Keratinocyte (primary cell): Measurements from ENCODE around the gene MRPS18A. TPM values are rescaled to one million over a fixed set of nuclear protein-coding genes. Genes with fewer than 3 reads are reported as not detected.

ENCODE experiments used
- DNase-seq: peaks from one replicate; pipeline ENCODE4 v3.0.0-alpha.2; 2011; ENCODE audit warnings: low read depth, missing footprints, low spot score
- FAIRE-seq: peaks from 2 replicates; lab custom pipeline; 2011; peaks lifted over from hg19 to GRCh38; lab: Jason Lieb, UNC
- H2AFZ ChIP-seq: 2 replicates; pipeline ENCODE4 v1.6.0; 2012; ENCODE audit warnings: low read length, control low read depth, inconsistent platforms; ENCODE audit not compliant: control insufficient read depth
- H3K27ac ChIP-seq: 2 replicates; pipeline ENCODE4 v1.5.1; 2011; ENCODE audit warnings: low read length; ENCODE audit not compliant: control insufficient read depth, insufficient read depth
- H3K27me3 ChIP-seq: 3 replicates; pipeline ENCODE4 v1.6.0; 2011; ENCODE audit warnings: low read length; ENCODE audit not compliant: control insufficient read depth, insufficient read depth; ENCODE audit errors: extremely low read depth
- H3K36me3 ChIP-seq, 2 experiments: 2 replicates in 1 of 2; 3 replicates in 1 of 2; pipeline ENCODE4 v1.5.1; 2011; ENCODE audit warnings: low read length in 2 of 2, mild to moderate bottlenecking in 1 of 2; ENCODE audit not compliant: control insufficient read depth in 2 of 2, insufficient read depth in 2 of 2; ENCODE audit errors: extremely low read depth in 1 of 2
- H3K4me1 ChIP-seq: 3 replicates; pipeline ENCODE4 v1.5.1; 2011; ENCODE audit warnings: low read length; ENCODE audit not compliant: control insufficient read depth, insufficient read depth; ENCODE audit errors: extremely low read depth
- H3K4me2 ChIP-seq: 3 replicates; pipeline ENCODE4 v1.6.0; 2011; ENCODE audit warnings: low read depth, low read length; ENCODE audit not compliant: control insufficient read depth, insufficient read depth; ENCODE audit errors: extremely low read depth
- H3K4me3 ChIP-seq, 3 experiments: fragments of 200-600 bp in 1 of 3; sonication (generic) in 1 of 3; 2 replicates in 2 of 3; 3 replicates in 1 of 3; pipeline ENCODE4 v1.5.1; 2011 to 2016; ENCODE audit warnings: low read length in 3 of 3, mild to moderate bottlenecking in 3 of 3, control low read depth in 2 of 3, inconsistent platforms in 1 of 3, low read depth in 1 of 3, mixed read lengths in 1 of 3, mixed run types in 1 of 3, moderate library complexity in 1 of 3; ENCODE audit not compliant: control insufficient read depth in 2 of 3, insufficient read depth in 2 of 3; ENCODE audit errors: extremely low read depth in 1 of 3
- H3K79me2 ChIP-seq: 2 replicates; pipeline ENCODE4 v1.6.0; 2012; ENCODE audit warnings: low read length; ENCODE audit not compliant: control insufficient read depth, insufficient read depth
- H3K9ac ChIP-seq: 3 replicates; pipeline ENCODE4 v1.6.0; 2011; ENCODE audit warnings: low read length; ENCODE audit not compliant: control insufficient read depth, insufficient read depth; ENCODE audit errors: extremely low read depth
- H3K9me1 ChIP-seq: 3 replicates; pipeline ENCODE4 v1.6.0; 2011; ENCODE audit warnings: low read length; ENCODE audit not compliant: control insufficient read depth, insufficient read depth; ENCODE audit errors: extremely low read depth
- H3K9me3 ChIP-seq: 2 replicates; pipeline ENCODE4 v1.5.1; 2012; ENCODE audit warnings: low read depth, low read length; ENCODE audit not compliant: control insufficient read depth
- H4K20me1 ChIP-seq: 3 replicates; pipeline ENCODE4 v1.6.0; 2011; ENCODE audit warnings: low read length; ENCODE audit not compliant: control insufficient read depth, insufficient read depth; ENCODE audit errors: extremely low read depth
- CTCF ChIP-seq, 3 experiments: IDR thresholded peaks in 1 of 3; conservative IDR thresholded peaks in 1 of 3; optimal IDR thresholded peaks in 1 of 3; 2 replicates in 2 of 3; 3 replicates in 1 of 3; pipeline versions ENCODE3 to v1.5.1; 2011; ENCODE audit warnings: low read length in 3 of 3, mild to moderate bottlenecking in 3 of 3, moderate library complexity in 2 of 3, control low read depth in 1 of 3, inconsistent platforms in 1 of 3; ENCODE audit not compliant: insufficient read depth in 2 of 3; ENCODE audit errors: extremely low read depth in 1 of 3
- EZH2 ChIP-seq: IDR thresholded peaks from one replicate; pipeline ENCODE4 v1.6.1; 2012; ENCODE audit warnings: inconsistent platforms, mild to moderate bottlenecking, low read length, moderate library complexity
- dilution Hi-C: fragments of 300-500 bp; cut with MboI; formaldehyde crosslinking; loops from one replicate; pipeline ENCODE4 v1.7.0; 2020; ENCODE audit warnings: low sequenced_read_pairs; ENCODE audit not compliant: extremely low pct_ligation_motif_present
- polyA plus RNA-seq, 5 experiments: library from polyadenylated mRNA; depleted of rRNA in 3 of 5; stranded (reverse) in 3 of 5; stranded (forward) in 1 of 5; unstranded in 1 of 5; fragments of >200 nt; gene quantifications; 1 replicate in 1 of 5; 2 replicates in 3 of 5; 3 replicates in 1 of 5; pipeline versions ENCODE4 v1.2.1 to v1.2.3, GENCODE V29; 2011 to 2012; ENCODE audit warnings: missing spikeins in 2 of 5, low read depth in 1 of 5, low replicate concordance in 1 of 5

The MRPS18A gene
- polyA plus RNA-seq, 1 donor (not counting 4 experiments of a cell fraction or from before 2014, with no cell fraction given) = 48.8 TPM

- DNase-seq (no peak), FAIRE-seq (no peak)
- Histone ChIP-seq H3K27ac (no peak overlapping the region), H2AFZ (no peak overlapping the region), H3K9me3 (no peaks in the 10 kb centered on the region), H3K4me3 (no peak overlapping the region), H3K4me2 (no peak overlapping the region), H3K79me2 (peaks cover 25% of the 10 kb centered on the region), H3K36me3 (peaks cover 3 to 7% of the 10 kb centered on the region in 2 experiments), H4K20me1 (no peaks in the 10 kb centered on the region), H3K27me3 (no peaks in the 10 kb centered on the region), H3K9me1 (peaks cover 2% of the 10 kb centered on the region), H3K9ac (no peak overlapping the region), H3K4me1 (peaks cover 30% of the 10 kb centered on the region)
- TF ChIP-seq EZH2 = no peak
- dilution Hi-C loops = no loop called here
Measured at GRCh38 chr6:43630980-43631619, 56.5 kb downstream of the MRPS18A start.

GRCh38 chr6:43629505-43630300, 57.9 kb downstream of the MRPS18A start:
- FAIRE-seq = peak; percentile 60

More at GRCh38 chr6:43629505-43630300, 57.9 kb downstream of the MRPS18A start:
- TF ChIP-seq CTCF (optimal IDR thresholded peaks at IDR 0.05 in 1 of 3, IDR thresholded peaks at IDR 0.05 in 1 of 3, conservative IDR thresholded peaks at IDR 0.05 in 1 of 3; ENCODE audit: extremely low read depth in 1 of 3, insufficient read depth in 2 of 3, low read length in 3 of 3) (no peak), EZH2 (no peak)
- DNase-seq = peak; percentile 75
- peak overlapping the region; percentile 61 to 68 (median 66) for H3K4me3 ChIP-seq
- H3K36me3 ChIP-seq = peaks cover 13 to 15% of the 10 kb centered on the region in 2 experiments
- dilution Hi-C loops = no loop called here
- no peaks in the 10 kb centered on the region for H3K27me3 ChIP-seq
- peaks cover 1% of the 10 kb centered on the region for H4K20me1 ChIP-seq
- peak overlapping the region; percentile 93 for H3K27ac ChIP-seq
- H3K79me2 ChIP-seq = peaks cover 20% of the 10 kb centered on the region
- peak overlapping the region; percentile 79 for H2AFZ ChIP-seq
- H3K9me1 ChIP-seq = peaks cover 2% of the 10 kb centered on the region
- no peaks in the 10 kb centered on the region for H3K9me3 ChIP-seq
- H3K9ac ChIP-seq = peak overlapping the region; percentile 88
- peak overlapping the region; percentile 81 for H3K4me2 ChIP-seq
- H3K4me1 ChIP-seq = peaks cover 25% of the 10 kb centered on the region
